Thyroid gland (tissue), 4 donors: ENCODE data around the gene LAMA4. TPM values are rescaled to one million over a fixed set of nuclear protein-coding genes. Genes with fewer than 3 reads are reported as not detected.

ENCODE experiments used
- DNase-seq, 2 donors: peaks; one replicate each; pipeline ENCODE4 v3.0.0-alpha.2; 2019
- H3K27ac ChIP-seq, 3 donors: fragments of 200-600 bp; sonication (generic); 1 replicate in 2 of 3; 2 replicates in 1 of 3; pipeline ENCODE4 v1.5.1; 2016 to 2019; ENCODE audit warnings: mild to moderate bottlenecking in 1 of 3, moderate library complexity in 1 of 3
- H3K27me3 ChIP-seq: fragments of 200-600 bp; sonication (generic); one replicate; pipeline ENCODE4 v1.5.1; 2019
- H3K36me3 ChIP-seq, 2 donors: fragments of 200-600 bp; sonication (generic); one replicate each; pipeline ENCODE4 v1.5.1; 2016 to 2019
- H3K4me1 ChIP-seq, 2 donors: fragments of 200-600 bp; sonication (generic); one replicate each; pipeline ENCODE4 v1.5.1; 2017 to 2019
- H3K4me3 ChIP-seq, 3 donors: fragments of 200-600 bp; sonication (generic); replicated peaks in 1 of 3; 1 replicate in 2 of 3; 2 replicates in 1 of 3; pipeline ENCODE4 v1.5.1; 2016; ENCODE audit warnings: mild to moderate bottlenecking in 1 of 3
- H3K9me3 ChIP-seq: fragments of 200-600 bp; sonication (generic); one replicate; pipeline ENCODE4 v1.5.1; 2017
- POLR2A ChIP-seq, 2 donors: fragments of 450-650 bp; IDR thresholded peaks; one replicate each; pipeline ENCODE4 v1.6.1; 2017; ENCODE audit warnings: antibody characterized with exemption in 2 of 2, mild to moderate bottlenecking in 2 of 2, moderate library complexity in 1 of 2
- WGBS, 2 donors: methylation state at CpG; one replicate each; pipeline ENCODE4 v1.1.5; 2017; 5-methylcytosine and 5-hydroxymethylcytosine counted together
- intact Hi-C: fragments of 100-400 bp; cut with DNase I; formaldehyde crosslinking; loops from one replicate; pipeline ENCODE4 v1.15.1; 2023
- small RNA-seq: library from RNA; depleted of rRNA; stranded (forward); fragments of <200 nt; gene quantifications from one replicate; pipeline ENCODE3, GENCODE V24; 2016
- total RNA-seq, 4 donors: library from RNA; depleted of rRNA; stranded (reverse); fragments of >200 nt; gene quantifications; one replicate each; pipeline ENCODE4 v1.2.3, GENCODE V29; 2016
- TF ChIP-seq, protein P1 (sequence below), 6 experiments: fragments of 200-600 bp in 3 of 6; fragments of 450-650 bp in 3 of 6; sonication (generic) in 3 of 6; IDR thresholded peaks; one replicate each; pipeline ENCODE4 v1.5.1; 2016 to 2019; ENCODE audit warnings: antibody characterized with exemption in 6 of 6, mild to moderate bottlenecking in 2 of 6, inconsistent platforms in 1 of 6, moderate library complexity in 1 of 6

LAMA4 gene
- total RNA-seq, 4 donors from 2014 or later, result 29.9 to 40.0 (median 35.3) TPM

DNA sequence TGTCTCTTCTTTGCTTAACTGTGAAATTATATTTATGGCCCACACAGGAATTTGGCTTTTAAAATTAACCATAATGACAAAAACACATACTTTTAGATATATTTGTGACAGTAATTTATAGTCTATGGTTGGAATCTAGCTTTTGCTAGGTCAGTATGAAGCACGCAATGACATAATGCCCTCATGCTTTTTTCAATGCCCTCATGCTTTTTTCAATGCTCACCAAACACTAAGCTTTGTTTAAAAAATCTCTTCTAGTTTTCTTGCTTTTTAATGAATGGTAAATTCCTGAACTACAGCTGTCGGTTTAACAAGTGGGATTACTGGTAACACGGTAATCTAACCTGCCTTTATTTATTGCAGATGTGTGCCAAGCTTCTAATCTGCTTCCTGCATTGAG lies 187.8 kb downstream of the LAMA4 start:
- H3K9me3 ChIP-seq, result no peaks in the 10 kb centered on the region
- no peak for DNase-seq
- H3K4me1 ChIP-seq, result no peaks in the 10 kb centered on the region
- H3K27ac ChIP-seq, result no peak overlapping the region
- no peak overlapping the region for H3K4me3 ChIP-seq
- intact Hi-C loops, result no loop called here
- no peaks in the 10 kb centered on the region for H3K27me3 ChIP-seq
- peaks cover 6 to 12% of the 10 kb centered on the region in 2 donors for H3K36me3 ChIP-seq
- TF ChIP-seq, protein P1, sequence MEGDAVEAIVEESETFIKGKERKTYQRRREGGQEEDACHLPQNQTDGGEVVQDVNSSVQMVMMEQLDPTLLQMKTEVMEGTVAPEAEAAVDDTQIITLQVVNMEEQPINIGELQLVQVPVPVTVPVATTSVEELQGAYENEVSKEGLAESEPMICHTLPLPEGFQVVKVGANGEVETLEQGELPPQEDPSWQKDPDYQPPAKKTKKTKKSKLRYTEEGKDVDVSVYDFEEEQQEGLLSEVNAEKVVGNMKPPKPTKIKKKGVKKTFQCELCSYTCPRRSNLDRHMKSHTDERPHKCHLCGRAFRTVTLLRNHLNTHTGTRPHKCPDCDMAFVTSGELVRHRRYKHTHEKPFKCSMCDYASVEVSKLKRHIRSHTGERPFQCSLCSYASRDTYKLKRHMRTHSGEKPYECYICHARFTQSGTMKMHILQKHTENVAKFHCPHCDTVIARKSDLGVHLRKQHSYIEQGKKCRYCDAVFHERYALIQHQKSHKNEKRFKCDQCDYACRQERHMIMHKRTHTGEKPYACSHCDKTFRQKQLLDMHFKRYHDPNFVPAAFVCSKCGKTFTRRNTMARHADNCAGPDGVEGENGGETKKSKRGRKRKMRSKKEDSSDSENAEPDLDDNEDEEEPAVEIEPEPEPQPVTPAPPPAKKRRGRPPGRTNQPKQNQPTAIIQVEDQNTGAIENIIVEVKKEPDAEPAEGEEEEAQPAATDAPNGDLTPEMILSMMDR (IDR thresholded peaks at IDR 0.05), result no peak
- TF ChIP-seq POLR2A (IDR thresholded peaks at IDR 0.05), result no peak
- WGBS, 2 donors, result 80 to 86% methylated on average over 3 of the region's 3 CpGs

DNA sequence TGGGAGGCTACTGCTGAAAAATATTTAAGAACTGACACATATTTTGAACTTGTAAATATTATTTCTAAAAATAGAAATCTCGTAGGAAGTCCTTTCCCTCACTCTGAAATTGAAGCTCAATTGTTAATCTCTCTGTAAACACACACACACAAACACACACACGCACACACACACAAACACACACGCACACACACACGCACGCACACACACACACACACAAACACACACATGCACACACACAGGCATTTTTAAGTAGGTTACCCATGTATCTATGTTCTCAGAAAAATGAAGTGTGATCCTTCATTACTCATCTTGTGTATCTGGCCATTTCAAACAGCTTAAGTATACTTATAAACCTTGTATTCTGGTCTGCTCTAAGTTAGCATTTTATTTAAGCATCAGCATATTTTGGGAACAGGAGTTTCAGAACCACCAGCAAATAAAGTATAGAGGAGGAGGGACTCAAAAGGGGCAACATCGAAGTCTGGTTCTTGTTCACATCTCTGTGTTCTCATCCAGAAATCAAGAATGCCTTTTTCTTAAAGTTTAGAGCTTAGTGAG lies 188.9 kb downstream of the LAMA4 start:
- no peak overlapping the region for H3K4me3 ChIP-seq
- H3K27ac ChIP-seq, result no peak overlapping the region
- no peaks in the 10 kb centered on the region for H3K9me3 ChIP-seq
- WGBS, 2 donors, result 63 to 82% methylated on average over 6 of the region's 6 CpGs
- no peaks in the 10 kb centered on the region for H3K27me3 ChIP-seq
- intact Hi-C loops, result no loop called here
- H3K4me1 ChIP-seq, result no peaks in the 10 kb centered on the region
- H3K36me3 ChIP-seq, result peaks cover 0 to 5% of the 10 kb centered on the region in 2 donors
- DNase-seq, result no peak
- TF ChIP-seq, protein P1 (IDR thresholded peaks at IDR 0.05), result no peak
- TF ChIP-seq POLR2A (IDR thresholded peaks at IDR 0.05), result no peak

DNA sequence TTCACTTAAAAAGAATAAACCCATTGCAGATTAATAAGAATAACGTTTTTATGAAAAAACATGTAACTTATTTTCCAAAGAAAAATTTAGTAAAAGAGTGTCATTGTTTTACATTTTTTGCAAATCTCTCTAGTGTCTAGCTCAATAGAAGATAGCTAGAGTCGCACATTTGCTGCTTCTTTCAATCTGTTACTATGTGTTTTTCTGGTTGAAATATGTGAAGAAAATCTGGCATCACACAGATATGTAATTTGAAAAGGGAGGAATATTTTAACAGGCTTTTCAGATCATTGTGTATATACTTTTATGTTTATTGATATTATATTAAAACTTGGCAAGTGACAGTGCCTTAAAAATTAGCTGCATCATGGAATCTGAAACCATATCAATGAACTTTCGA lies 191.4 kb downstream of the LAMA4 start:
- TF ChIP-seq, protein P1 (IDR thresholded peaks at IDR 0.05), result no peak
- TF ChIP-seq POLR2A (IDR thresholded peaks at IDR 0.05), result no peak
- intact Hi-C loops, result no loop called here
- H3K27me3 ChIP-seq, result no peaks in the 10 kb centered on the region
- H3K9me3 ChIP-seq, result no peaks in the 10 kb centered on the region
- H3K36me3 ChIP-seq, result no peaks in the 10 kb centered on the region
- DNase-seq, result no peak
- H3K27ac ChIP-seq, result no peak overlapping the region
- H3K4me1 ChIP-seq, result no peaks in the 10 kb centered on the region
- 85 to 91% methylated on average over 3 of the region's 3 CpGs for WGBS, 2 donors
- H3K4me3 ChIP-seq, result no peak overlapping the region

DNA sequence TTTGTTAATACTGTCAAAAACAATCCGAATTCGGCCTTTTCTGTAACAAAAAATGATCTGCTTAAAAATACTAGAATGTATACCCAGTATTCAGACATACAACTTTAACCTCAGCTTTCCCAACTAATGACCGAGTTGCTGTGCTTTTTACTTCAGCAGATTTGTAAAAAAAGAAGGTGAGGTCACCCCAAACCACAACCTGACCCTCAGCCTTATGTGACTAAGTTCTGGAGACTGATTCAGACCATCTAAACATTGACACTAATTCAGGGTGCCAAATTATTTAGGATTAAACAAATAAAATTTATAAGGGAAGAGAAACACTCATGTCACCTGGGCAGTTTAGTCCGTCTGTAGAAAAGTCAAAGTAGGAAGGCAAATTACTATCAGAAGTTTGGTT lies 192.8 kb downstream of the LAMA4 start:
- TF ChIP-seq, protein P1 (IDR thresholded peaks at IDR 0.05), result no peak
- TF ChIP-seq POLR2A (IDR thresholded peaks at IDR 0.05), result no peak
- DNase-seq, result no peak
- H3K36me3 ChIP-seq, result no peaks in the 10 kb centered on the region
- H3K27ac ChIP-seq, result no peak overlapping the region
- intact Hi-C loops, result no loop called here
- WGBS, 2 donors, result 93 to 98% methylated on average over 4 of the region's 4 CpGs
- H3K9me3 ChIP-seq, result no peaks in the 10 kb centered on the region
- H3K4me1 ChIP-seq, result no peaks in the 10 kb centered on the region
- no peaks in the 10 kb centered on the region for H3K27me3 ChIP-seq
- no peak overlapping the region for H3K4me3 ChIP-seq

Small RNA genes within 50 kb of the gene (small RNA-seq; reads per million reads assigned to genes)
- not detected for gene RNU6-1226P

Other genes with a start within 250 kb of the LAMA4 start
- gene CCN6, start 200.5 kb downstream of the LAMA4 start, total RNA-seq, result under 1 TPM in 1 of 4 donors, not detected in 3; 0.33 TPM
- 10 to 100 TPM; 28.8 to 56.4 (median 38.8) TPM for gene TUBE1, start 167.1 kb downstream of the LAMA4 start, total RNA-seq
- gene FAM229B, start 167.0 kb downstream of the LAMA4 start, total RNA-seq, result 10 to 100 TPM in 2 of 4 donors, 1 to 10 TPM in 2; 8.3 to 29.2 (median 13.9) TPM
- gene RFPL4B, start 92.8 kb upstream of the LAMA4 start, total RNA-seq, result not detected